IPS-15b (cell line): ENCODE results near the gene UBA3.

Source experiments
- H3K27me3 ChIP-seq: one replicate; pipeline ENCODE4 v1.6.1; 2013; ENCODE audit warnings: low read length; ENCODE audit not compliant: control insufficient read depth, insufficient read depth
- H3K36me3 ChIP-seq: one replicate; pipeline ENCODE4 v1.6.1; 2013; ENCODE audit warnings: low read length; ENCODE audit not compliant: control insufficient read depth, insufficient read depth
- H3K4me1 ChIP-seq: one replicate; pipeline ENCODE4 v1.6.1; 2013; ENCODE audit warnings: mild to moderate bottlenecking, low read length; ENCODE audit not compliant: control insufficient read depth, insufficient read depth
- H3K4me3 ChIP-seq: one replicate; pipeline ENCODE4 v1.5.1; 2013; ENCODE audit warnings: low read depth, low read length
- H3K9ac ChIP-seq: one replicate; pipeline ENCODE4 v1.6.1; 2013; ENCODE audit warnings: low read depth, mild to moderate bottlenecking, low read length
- H3K9me3 ChIP-seq: one replicate; pipeline ENCODE4 v1.6.1; 2013; ENCODE audit warnings: mild to moderate bottlenecking, low read length; ENCODE audit not compliant: control insufficient read depth, insufficient read depth

UBA3 gene

GRCh38 chr3:69005071-69005790, 74.9 kb downstream of the UBA3 start:
- Histone ChIP-seq H3K4me1 (peaks cover 15% of the 10 kb centered on the region), H3K36me3 (no peaks in the 10 kb centered on the region), H3K27me3 (no peaks in the 10 kb centered on the region), H3K4me3 (no peak overlapping the region), H3K9me3 (no peaks in the 10 kb centered on the region), H3K9ac (no peak overlapping the region)
